NCI-H1092 treated with DMSO at 0.1 percent for 48 hours (cell line): Measurements from ENCODE around the gene PLEK.
"Not testable (repeated sequence)": the region's sequence is repeated elsewhere in the genome, so short reads cannot be mapped to it uniquely, and the experiment has no call there.

ENCODE experiments used
- DNase-seq: peaks from one replicate; lab custom pipeline; 2025; lab: John Stamatoyannopoulos, UW

The PLEK gene

GRCh38 chr2:68356599-68357239, 8.4 kb upstream of the PLEK start:
- DNase-seq, result no peak

DNA sequence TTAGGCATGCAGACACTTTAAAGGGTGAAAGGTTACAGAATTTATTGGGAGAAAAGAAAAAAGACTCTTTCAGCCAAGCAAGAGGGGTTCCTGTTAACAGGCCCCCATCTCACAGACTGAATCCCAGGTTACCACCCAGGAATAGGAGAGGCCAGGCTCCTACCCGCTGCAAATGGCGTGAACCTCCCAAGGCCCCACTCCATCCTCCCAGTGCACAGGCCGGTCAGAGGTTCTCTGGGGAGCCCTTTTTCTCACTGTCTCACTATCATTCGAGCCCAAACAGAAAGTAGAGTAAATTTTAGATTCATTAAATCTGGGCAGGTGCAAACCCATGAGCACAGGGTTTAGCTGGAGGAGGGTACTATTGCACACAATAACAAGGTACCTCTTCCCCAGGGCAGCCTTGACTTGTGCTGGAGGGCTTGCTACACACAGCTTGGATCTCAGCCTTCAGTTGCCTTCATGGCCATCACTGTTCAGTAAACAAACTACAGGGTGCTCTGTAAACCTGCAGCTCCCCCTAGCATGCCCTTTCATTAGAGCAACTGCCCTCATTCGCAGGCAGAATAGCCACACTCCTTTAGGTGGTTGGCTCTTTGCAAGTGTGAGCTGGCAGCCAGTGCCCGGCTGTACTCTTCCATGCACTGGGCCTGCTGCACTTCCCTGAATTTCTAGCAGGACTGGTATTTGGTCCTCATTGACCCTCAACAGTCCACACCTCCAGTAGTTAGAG, 7.3 kb upstream of the PLEK start:
- peak; percentile 39 for DNase-seq

DNA sequence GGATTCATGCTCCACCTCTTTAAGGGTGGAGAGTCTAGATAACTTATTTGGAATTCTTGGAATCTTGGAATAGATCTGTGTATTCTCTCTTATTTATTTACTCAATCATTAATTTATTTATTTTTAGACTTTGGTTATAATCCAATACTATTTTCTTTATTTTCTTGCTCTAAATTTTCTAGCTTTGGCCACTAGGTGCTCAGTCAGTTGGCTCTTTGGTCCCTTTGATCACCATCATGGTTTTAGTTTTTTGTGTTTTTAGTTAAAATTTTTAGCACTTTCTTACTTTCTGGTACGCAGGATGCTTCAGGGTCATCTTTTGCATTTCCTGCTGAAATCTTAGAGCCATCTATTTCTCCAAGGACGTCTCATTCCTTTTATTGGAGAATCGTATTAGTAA, 5.2 kb upstream of the PLEK start:
- DNase-seq, result no peak

DNA sequence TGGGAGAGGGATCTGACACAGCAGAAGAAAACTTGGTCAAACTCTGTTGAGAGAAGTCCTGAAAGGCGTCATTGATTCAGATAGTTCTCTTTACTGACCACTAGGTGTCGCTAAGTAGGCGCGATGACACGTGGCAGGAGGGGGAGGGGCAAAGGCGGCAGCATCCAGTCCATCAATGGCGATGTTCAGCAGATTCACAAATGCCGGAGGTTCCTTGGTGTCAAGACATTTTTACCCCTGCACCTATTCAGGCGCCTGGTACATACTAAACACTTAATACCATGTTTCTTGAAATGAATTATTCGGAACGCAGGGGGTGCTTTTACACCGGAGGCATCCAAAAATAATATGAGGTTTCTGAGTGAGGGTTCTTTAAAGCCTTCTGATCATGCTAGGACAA, 3.0 kb upstream of the PLEK start:
- DNase-seq, result peak; percentile 70

GRCh38 chr2:68362749-68363148, 2.3 kb upstream of the PLEK start:
- DNase-seq, result no peak

- no peak for DNase-seq
These were observed 1.4 kb upstream of the PLEK start for GRCh38 chr2:68363721-68364120.

GRCh38 chr2:68366083-68366560, 1.0 kb downstream of the PLEK start:
- no peak for DNase-seq

- DNase-seq, result no peak
These were observed 3.0 kb downstream of the PLEK start for GRCh38 chr2:68367953-68368653.

- no peak for DNase-seq
These were observed 3.7 kb downstream of the PLEK start for GRCh38 chr2:68368654-68369336.

DNA sequence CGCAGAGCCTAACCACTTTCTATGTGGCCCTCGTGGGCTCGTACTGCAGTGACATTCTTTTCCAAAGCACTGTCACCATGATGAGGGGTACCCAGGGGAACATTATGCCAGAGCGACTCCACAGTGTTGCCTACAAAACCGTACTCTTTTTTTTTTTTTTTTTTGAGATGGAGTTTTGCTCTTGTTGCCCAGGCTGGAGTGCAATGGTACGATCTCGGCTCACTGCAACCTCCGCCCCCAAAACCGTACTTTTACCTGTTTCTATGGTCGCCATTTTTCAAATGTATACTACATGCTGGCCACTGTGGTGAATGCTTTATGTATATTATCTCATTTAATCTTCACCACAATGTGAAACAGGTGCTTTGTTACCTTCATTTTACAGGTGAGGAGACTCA, 4.3 kb downstream of the PLEK start:
- DNase-seq, result no peak

DNA sequence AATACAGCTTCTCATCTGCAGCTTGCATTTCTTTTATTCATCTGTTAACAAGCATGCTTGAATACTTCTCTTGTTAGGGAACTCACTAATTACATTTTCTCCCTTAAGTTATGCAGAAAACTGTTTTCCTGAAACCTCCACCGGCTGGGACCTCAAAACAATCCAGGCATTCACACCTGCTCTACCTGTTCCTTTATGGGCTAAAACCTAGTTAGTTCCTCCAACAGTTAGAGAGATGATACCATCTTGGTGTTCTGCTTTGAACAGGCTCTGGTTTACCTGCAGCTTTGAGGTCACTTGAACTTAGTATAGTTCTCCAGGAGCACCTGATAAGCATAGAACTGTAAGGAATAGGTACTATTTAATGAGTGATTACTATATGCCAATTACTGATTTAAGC, 6.1 kb downstream of the PLEK start:
- no peak for DNase-seq

DNA sequence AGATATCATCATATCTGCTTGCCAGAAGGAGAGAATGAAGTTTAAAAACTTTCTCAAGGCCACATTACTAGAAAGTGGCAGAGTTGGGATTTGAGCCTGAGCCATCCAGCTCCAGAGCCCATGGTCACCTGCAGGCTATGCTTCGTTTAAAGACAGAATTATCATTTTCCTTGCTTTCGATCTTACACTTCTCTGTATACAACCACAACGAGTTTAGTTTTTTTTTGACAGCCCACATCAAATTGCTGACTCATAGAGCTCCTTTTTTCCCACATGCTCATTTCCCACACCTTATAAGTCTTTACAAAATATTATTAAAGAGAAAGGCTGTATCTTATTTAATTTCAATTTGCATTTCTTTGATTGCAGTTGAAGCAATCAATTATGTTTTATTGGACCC, 6.5 kb downstream of the PLEK start:
- no peak for DNase-seq

DNA sequence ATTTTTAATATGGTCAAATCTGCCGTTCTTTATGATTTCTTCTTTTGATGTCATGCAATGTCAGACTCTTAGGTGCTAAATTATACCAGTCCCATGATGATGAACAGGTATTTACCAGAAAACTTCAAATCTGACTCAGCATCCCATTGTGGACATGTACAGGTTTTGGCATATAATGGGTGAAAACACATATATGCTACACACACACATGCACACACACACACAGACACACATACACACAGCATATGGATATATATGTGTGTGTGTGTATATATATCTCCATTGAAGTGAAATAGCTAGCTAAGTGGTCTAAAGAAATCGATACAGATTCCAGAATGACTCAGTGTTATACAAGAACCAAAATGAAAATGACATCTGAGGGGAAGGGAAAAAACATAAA, 7.4 kb downstream of the PLEK start:
- DNase-seq, result no peak

- DNase-seq, result no peak
These were observed 9.1 kb downstream of the PLEK start for GRCh38 chr2:68374184-68374583.

- no peak for DNase-seq
These were observed 10.5 kb downstream of the PLEK start for GRCh38 chr2:68375582-68375981.

- DNase-seq, result no peak
These were observed 12.2 kb downstream of the PLEK start for GRCh38 chr2:68377137-68377780.

GRCh38 chr2:68378779-68379178, 13.7 kb downstream of the PLEK start:
- DNase-seq, result not testable (repeated sequence)

DNA sequence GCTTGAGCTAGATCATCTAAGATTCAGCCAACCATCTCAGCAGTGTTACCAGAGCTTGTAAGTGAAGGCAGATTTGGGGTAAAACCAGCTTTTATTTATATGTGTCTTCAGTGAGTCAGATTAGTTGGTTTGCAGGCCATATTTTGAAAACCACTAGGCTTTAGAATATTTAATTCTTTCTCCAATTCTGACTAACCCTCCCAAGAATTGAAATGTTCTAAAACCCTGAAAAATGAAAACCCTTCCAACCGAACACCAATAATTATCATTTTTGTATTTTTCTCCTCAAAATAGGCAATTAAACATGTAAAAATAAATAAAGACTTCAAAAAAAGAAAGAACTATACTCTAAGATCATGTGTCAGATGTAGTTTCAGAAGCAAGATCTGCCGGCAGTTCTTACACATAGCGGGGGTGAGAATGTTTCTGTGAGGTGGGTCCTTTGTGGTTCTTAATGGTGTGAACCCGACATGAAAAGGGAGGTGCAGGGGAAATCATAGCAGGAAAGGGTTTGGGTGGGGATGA, 14.2 kb downstream of the PLEK start:
- no peak for DNase-seq

GRCh38 chr2:68383778-68384177, 18.7 kb downstream of the PLEK start:
- DNase-seq, result no peak

DNA sequence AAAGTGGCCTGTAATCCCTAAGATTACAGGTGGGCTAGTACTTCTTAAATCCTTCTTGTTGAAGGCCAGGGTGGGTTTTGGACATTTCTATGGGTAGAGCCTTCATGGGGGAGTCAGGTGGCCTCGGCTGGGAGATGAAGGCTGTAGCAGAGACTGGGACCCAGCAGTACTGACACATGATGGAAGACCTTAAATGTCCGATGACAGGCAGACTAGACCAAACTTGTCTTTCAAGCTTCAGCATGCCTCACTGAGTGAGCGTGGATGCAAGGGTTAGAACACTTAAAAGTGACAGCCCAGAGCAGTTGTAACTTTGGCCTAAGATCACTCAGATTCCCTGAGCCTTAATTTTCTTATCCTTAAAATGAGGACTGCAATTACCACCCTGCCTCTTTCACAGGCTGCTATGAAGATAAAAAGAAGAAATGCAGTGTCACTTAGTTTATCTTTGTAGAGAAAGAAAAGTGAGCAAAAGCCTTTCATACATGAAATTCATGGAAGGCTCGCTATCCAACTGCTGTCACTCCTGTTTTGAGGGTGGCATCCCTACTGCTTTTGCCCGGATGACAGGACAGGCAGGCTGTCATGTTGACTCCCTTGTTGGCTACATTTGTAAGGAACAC, 19.5 kb downstream of the PLEK start:
- no peak for DNase-seq

- no peak for DNase-seq
These were observed 20.3 kb downstream of the PLEK start for GRCh38 chr2:68385220-68385906.
